ENCODE results near the gene CASD1. TPM values are rescaled to one million over a fixed set of nuclear protein-coding genes. Genes with fewer than 3 reads are reported as not detected.

Gene CASD1
- total RNA-seq, 1 experiment from 2014 or later: 5.8 TPM

- Histone ChIP-seq H3K4me3 (replicated peaks in 1 of 2; ENCODE audit: low read depth in 1 of 2, low read length in 2 of 2) (no peak overlapping the region), H3K9me2 (ENCODE audit: insufficient read depth) (no peaks in the 10 kb centered on the region), H3K9me3 (ENCODE audit: control insufficient read depth in 1 of 2, insufficient read depth in 1 of 2, low read depth in 1 of 2, low read length in 2 of 2) (no peaks in the 10 kb centered on the region), H3K9ac (ENCODE audit: low read length) (no peak overlapping the region), H4K20me1 (ENCODE audit: insufficient read depth) (no peaks in the 10 kb centered on the region), H3K36me3 (ENCODE audit: control insufficient read depth in 1 of 2, insufficient read depth in 2 of 2, low read length in 2 of 2) (no peaks in the 10 kb centered on the region), H3K79me2 (ENCODE audit: insufficient read depth, low read length) (no peaks in the 10 kb centered on the region), H3K4me2 (ENCODE audit: low read length) (no peak overlapping the region), H3K27me3 (ENCODE audit: insufficient read depth, low read length) (no peaks in the 10 kb centered on the region), H3K4me1 (ENCODE audit: control insufficient read depth in 1 of 2, insufficient read depth in 2 of 2, low read length in 2 of 2) (peaks cover 0 to 6% of the 10 kb centered on the region in 2 experiments; a peak in 2 of 4 replicates), H2AFZ (ENCODE audit: low read depth, low read length, poor library complexity, severe bottlenecking) (no peak overlapping the region), H3K27ac (ENCODE audit: low read depth, low read length) (no peak overlapping the region)
- ChIA-PET RAD21 (ENCODE audit: low non-redundant PET in 1 of 2, low total read pairs in 2 of 2, uncharacterized antibody in 2 of 2, unreplicated experiment in 2 of 2) (no interaction called here), CTCF (no interaction called here), POLR2A (no interaction called here)
- TF ChIP-seq EZH2 (IDR thresholded peaks at IDR 0.05) (no peak), EZH2phosphoT487 (IDR thresholded peaks at IDR 0.05; ENCODE audit: borderline replicate concordance) (no peak), CEBPB (IDR thresholded peaks at IDR 0.05; ENCODE audit: low read depth) (peak; percentile 54; the same call in 1 of the 2 replicates), POLR2AphosphoS5 (IDR thresholded peaks at IDR 0.05; ENCODE audit: low read depth, low read length) (no peak), SRF (IDR thresholded peaks at IDR 0.05; ENCODE audit: low read depth) (no peak)
- DNase-seq (ENCODE audit: low read depth, low spot score) (no peak), ATAC-seq (no peak)
- no TSS peak for BruUV-seq (replicated peaks)
- intact Hi-C loops (cut with micrococcal nuclease): no loop called here
These were observed 74.5 kb downstream of the CASD1 start for GRCh38 chr7:94584113-94584512.

GRCh38 chr7:94588075-94588474, 78.5 kb downstream of the CASD1 start:
- H3K27ac ChIP-seq (ENCODE audit: low read depth, low read length): no peak overlapping the region
- no peak overlapping the region for H3K4me3 ChIP-seq (replicated peaks in 1 of 2; ENCODE audit: low read depth in 1 of 2, low read length in 2 of 2)
- no peak overlapping the region for H2AFZ ChIP-seq (ENCODE audit: low read depth, low read length, poor library complexity, severe bottlenecking)
- ChIA-PET RAD21 (ENCODE audit: low non-redundant PET in 1 of 2, low total read pairs in 2 of 2, uncharacterized antibody in 2 of 2, unreplicated experiment in 2 of 2) (no interaction called here), POLR2A (no interaction called here), CTCF (no interaction called here)
- H3K27me3 ChIP-seq (ENCODE audit: insufficient read depth, low read length): no peaks in the 10 kb centered on the region
- H3K9me2 ChIP-seq (ENCODE audit: insufficient read depth): no peaks in the 10 kb centered on the region
- ATAC-seq (no peak), DNase-seq (ENCODE audit: low read depth, low spot score) (no peak)
- intact Hi-C loops (cut with micrococcal nuclease): no loop called here
- H3K9ac ChIP-seq (ENCODE audit: low read length): no peak overlapping the region
- no peaks in the 10 kb centered on the region for H4K20me1 ChIP-seq (ENCODE audit: insufficient read depth)
- BruUV-seq (replicated peaks): no TSS peak
- H3K4me2 ChIP-seq (ENCODE audit: low read length): no peak overlapping the region
- H3K9me3 ChIP-seq (ENCODE audit: control insufficient read depth in 1 of 2, insufficient read depth in 1 of 2, low read depth in 1 of 2, low read length in 2 of 2): no peaks in the 10 kb centered on the region
- no peaks in the 10 kb centered on the region for H3K79me2 ChIP-seq (ENCODE audit: insufficient read depth, low read length)
- no peaks in the 10 kb centered on the region for H3K4me1 ChIP-seq (ENCODE audit: control insufficient read depth in 1 of 2, insufficient read depth in 2 of 2, low read length in 2 of 2)
- H3K36me3 ChIP-seq (ENCODE audit: control insufficient read depth in 1 of 2, insufficient read depth in 2 of 2, low read length in 2 of 2): no peaks in the 10 kb centered on the region
- TF ChIP-seq SRF (IDR thresholded peaks at IDR 0.05; ENCODE audit: low read depth) (no peak), EZH2phosphoT487 (IDR thresholded peaks at IDR 0.05; ENCODE audit: borderline replicate concordance) (no peak), ELF1 (IDR thresholded peaks at IDR 0.05; ENCODE audit: borderline replicate concordance, low read depth) (no peak), ZFX (IDR thresholded peaks at IDR 0.05) (no peak), SIN3A (IDR thresholded peaks at IDR 0.05; ENCODE audit: low read depth) (no peak), POLR2AphosphoS5 (IDR thresholded peaks at IDR 0.05; ENCODE audit: low read depth, low read length) (no peak), YY1 (IDR thresholded peaks at IDR 0.05; ENCODE audit: extremely low read depth, insufficient replicate concordance, low read depth, low read length) (no peak), POLR2A (IDR thresholded peaks at IDR 0.05; ENCODE audit: borderline replicate concordance, extremely low read depth, insufficient read depth, insufficient read length) (no peak), JUND (IDR thresholded peaks at IDR 0.05) (no peak), CEBPB (IDR thresholded peaks at IDR 0.05; ENCODE audit: low read depth) (no peak), MAX (IDR thresholded peaks at IDR 0.05) (no peak), ZBTB33 (IDR thresholded peaks at IDR 0.05; ENCODE audit: extremely low read depth, insufficient replicate concordance, low read length) (no peak), EZH2 (IDR thresholded peaks at IDR 0.05) (no peak), ATF3 (IDR thresholded peaks at IDR 0.05) (no peak), SP1 (IDR thresholded peaks at IDR 0.05; ENCODE audit: low read depth) (no peak), CBX3 (IDR thresholded peaks at IDR 0.05; ENCODE audit: low read depth) (no peak), CTCF (IDR thresholded peaks at IDR 0.05 in 2 of 3, conservative IDR thresholded peaks at IDR 0.05 in 1 of 3; ENCODE audit: borderline replicate concordance in 1 of 3, insufficient read depth in 1 of 3, low read depth in 2 of 3, low read length in 2 of 3) (no peak), FOSL1 (IDR thresholded peaks at IDR 0.05; ENCODE audit: low read depth) (no peak)
